HG03159 (cell line): ENCODE data around the gene HSBP1.

ENCODE experiments used
- ATAC-seq: cut with Tn5 transposase; IDR thresholded peaks from one replicate; pipeline ENCODE4 v1.9.1; 2021; ENCODE audit warnings: mild to moderate bottlenecking, moderate library complexity; ENCODE audit not compliant: unreplicated experiment

HSBP1 gene

DNA sequence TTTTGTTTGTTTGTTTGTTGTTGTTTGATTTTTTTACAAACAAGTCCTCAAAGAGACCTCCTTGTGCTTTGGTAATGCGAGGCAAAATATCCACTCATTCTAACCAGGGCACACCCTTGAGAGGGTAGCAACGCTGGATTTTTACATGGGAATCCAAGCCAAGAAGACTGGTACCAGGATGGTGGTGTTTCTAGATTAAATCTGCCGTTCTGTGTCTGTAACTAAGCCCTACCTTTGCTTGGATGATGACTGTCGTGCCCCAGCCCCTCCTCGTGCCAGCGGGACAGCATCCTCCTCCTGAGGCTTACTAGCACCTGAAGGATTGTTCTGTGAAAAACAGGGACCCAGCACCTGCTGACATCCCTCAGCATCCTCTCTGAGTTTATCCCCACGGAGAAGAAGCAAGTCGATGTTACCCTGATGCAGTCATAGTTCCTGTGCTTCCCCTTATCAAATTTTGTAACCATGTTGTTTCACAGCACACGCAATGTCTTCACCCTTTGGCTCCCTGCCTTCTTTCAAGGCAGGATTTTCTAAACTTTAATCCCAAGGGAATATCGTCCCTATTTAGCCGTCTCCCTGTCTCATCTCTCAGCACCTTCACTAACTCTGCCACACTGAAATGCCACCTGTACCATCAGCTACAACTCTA lies 5.1 kb upstream of the HSBP1 start:
- ATAC-seq = no peak

DNA sequence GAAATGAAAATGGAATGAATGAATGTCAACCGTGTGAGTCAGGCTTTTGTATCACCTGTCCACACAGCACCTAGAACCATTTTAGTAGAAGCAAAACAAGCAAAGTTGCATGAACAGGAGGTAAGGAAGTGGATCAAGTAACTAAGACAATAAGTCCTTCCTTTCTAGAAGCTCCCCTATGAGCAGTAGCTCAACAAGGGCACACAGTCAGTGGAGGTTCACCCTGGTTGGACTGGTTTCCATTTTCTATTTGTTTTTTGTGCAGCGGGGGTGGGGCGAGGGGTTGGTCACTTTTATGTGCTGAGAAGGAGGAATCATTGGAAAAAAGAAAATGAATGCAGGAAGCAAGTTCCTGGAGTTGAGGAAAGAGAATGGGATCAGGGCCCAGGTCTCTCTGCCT lies 4.0 kb upstream of the HSBP1 start:
- ATAC-seq = no peak

DNA sequence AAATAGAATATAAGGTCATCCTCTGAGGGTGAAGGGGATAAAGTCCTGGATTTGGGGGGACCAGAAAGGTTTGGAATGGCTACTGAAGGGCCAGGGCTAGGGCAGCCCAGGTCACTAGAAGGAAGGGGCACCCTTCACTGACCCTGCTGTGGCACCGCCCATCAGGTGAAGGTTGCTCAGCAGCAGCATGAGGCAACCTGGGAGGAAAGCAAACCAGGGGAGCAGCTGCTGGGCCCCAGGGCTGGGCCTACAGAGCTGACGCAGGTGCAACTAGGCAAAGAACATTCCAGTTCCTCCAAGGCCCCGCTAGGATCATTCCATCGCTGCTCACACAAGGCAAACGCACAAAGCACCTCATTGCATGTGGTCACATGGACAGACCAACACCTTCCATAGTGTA lies 3.4 kb upstream of the HSBP1 start:
- no peak for ATAC-seq

DNA sequence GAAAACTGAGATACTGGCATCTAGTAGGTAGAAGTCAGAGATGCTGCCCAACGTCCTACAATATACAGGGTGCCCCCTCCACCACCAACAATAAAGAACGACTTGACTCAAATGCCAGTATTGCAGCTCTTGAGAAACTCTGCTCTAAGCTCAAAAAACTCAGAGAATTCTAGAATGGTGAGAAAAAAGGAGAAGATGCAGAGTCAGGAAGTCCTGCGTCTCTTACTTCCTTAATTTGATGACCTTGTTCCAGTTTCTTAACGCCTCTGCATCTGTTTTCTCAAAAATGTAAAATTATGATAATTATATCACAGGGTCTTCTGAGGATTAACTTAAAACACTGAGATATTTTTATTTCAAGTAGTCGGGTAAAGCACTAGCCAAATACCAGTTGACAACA lies 1.7 kb upstream of the HSBP1 start:
- ATAC-seq = no peak

DNA sequence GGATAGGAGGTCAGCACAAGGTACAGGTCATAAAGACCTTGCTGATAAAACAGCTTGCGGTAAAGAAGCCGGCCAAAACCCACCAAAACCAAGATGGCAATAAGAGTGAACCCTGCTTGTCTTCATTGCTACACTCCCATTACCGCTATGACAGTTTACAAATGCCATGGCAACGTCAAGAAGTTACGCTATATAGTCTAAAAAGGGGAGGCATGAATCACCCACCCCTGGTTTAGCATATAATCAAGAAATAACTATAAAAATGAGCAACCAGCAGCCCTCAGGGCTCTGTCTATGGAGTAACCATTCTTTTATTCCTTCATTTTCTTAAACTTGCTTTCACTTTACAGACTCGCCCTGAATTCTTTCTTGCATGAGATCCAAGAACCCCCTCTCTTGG lies 1.0 kb upstream of the HSBP1 start:
- ATAC-seq = no peak

DNA sequence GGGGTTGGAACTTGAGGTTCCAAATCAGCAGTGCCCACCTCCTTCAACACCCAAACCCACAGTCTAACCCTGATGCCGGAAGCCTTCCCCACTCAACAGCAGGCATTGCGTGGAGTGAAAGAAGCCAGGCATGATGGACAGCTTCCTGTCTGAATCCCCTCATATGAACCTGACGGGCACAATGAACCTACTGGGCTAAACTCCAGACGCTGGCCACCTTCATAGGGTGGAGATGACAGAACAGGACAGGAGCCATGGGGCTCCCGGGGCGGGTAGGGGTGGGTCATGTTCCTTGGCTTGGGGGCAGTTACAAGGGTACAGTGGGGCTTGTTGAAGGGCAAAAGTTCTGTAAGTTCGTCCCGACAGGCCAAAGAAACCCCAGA lies 460 bp upstream of the HSBP1 start:
- ATAC-seq = peak; percentile 9

DNA sequence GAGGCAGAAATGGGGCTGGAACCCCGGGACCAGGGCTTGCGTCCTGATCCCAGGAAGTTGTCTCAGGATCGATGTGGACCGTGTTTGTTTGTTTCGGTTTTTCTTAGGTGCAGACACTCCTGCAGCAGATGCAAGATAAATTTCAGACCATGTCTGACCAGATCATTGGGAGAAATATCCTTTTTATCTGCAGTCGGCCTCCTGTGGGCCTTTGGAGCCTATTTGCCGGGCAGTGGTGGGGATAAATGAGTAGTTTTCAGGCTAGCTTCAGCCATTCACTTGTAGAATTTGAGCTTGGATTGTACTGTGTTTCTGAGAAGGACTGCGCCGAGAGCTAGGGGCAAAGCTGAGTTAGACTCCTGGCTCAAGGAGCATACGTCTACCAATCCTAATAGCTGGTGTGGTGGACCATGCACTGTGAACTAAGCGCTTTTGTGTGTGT lies 816 bp downstream of the HSBP1 start:
- ATAC-seq = no peak

DNA sequence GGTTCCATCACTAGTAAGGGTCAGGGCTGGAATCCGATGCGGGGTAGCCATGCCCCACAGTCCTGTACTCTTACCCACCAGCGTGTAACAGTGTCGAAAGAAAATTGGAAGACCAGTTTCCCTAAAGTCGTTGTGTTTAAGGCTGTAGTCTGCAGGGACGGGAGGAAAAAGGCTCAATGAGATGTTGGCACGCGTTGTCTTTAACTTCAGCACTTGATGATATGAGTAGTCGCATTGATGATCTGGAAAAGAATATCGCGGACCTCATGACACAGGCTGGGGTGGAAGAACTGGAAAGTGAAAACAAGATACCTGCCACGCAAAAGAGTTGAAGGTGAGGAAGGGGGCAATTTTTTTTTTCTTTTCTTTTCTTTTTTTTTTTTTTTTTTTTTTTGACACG lies 1.3 kb downstream of the HSBP1 start:
- no peak for ATAC-seq

DNA sequence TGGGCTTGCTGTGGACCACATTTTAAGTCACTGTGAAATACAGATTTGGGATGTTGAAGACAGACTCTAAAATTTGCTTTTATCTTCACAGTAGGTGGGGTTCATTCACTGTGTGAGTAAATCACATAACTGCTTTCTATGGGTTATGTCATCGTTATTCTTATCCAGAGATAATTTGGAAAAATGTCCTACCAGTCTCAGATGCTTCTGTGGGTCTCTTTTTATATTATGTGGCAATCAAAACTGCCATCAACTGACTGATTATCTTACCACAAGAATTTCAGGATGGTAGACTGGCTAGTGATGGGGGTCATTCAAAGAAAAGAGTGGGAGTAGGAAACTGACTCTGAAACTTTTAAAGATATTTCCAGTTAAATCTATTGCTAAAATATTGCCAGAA lies 3.1 kb downstream of the HSBP1 start:
- no peak for ATAC-seq

DNA sequence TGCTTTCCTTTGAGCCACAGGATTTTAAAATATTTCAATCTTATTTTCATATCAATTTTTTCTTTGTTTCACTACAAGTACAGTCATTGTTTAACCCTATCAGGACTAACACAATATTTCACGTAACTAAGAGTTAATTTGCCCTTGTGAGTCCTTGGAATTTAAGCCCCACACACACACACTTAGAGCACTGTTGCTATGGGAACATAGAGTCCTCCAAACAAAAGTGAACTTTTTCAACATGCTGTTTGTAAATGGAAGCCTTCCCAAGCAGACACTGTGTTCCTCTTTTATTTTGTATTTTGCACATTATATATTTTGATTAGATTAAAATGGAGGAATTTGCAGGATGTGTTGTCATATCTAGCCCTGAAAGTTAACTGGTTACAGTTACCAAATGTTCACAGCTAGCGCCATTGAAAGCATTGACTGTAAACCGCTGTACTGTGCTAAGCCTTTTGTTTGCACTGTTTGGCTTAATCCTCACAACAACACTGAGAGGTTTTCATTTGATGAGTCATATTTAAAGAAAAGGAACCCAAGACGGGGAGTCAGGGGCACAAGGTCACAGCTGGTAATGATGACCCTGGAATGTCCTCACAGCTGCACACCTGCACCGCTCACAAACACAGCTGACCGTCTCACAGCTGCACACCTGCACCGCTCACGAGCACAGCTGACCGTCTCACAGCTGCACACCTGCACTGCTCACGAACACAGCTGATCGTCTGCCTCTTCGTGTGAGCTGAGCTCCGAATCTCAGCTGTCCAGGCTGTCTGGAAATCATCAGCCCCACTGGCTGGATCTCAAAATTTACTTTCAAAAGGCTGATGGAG lies 6.3 kb downstream of the HSBP1 start:
- no peak for ATAC-seq

DNA sequence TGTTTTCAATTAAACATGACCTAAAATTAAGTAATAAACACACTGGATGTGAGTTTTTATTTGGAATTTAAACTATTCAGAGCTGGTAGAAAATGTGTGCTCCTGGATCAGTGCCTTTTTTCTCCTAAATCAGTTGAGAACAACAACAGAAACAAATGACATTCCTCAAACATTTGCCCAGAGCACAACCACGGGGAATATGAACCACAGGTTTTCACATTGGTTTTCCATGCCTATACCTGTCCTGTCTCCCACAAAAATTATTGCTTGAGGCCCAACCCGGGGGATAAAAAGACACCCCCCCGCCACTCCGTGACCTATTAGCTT lies 6.8 kb downstream of the HSBP1 start:
- ATAC-seq = no peak

DNA sequence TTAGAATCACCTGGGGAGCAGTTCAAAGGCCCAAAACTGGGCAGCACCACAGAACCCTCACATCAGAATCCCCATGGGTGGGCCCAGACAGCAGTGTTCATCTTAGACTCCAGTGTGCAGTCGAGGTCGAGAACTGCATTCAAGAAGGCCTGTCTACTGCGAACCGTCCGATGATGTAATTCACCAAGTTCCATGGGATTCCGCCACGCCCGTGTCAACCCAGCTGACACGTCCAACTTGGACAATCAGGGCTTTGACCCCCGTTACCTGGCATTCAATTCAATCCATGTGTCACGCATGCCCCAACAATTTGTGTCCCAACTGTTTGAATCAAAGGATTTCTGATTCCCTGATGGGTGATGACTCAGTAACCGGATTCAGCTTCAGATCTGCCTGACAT lies 9.2 kb downstream of the HSBP1 start:
- no peak for ATAC-seq

DNA sequence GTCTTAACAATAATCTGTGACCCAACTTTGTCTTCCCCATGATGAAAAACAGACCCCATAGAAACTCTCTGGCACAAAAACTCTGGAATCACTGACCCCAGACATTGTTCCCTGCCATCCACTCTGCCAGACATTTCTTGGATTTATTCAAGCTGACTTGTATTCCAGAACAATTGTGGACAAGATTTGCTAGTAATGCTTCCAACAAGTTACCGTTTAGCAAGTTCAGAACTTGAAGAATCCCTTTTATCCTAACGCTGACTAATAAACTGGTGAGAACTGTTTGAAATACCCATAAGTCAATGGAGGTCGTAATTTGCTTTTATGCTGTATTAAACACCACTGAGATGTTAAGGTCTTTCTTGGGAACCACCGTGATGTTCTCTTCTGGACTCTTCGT lies 10.5 kb downstream of the HSBP1 start:
- no peak for ATAC-seq

DNA sequence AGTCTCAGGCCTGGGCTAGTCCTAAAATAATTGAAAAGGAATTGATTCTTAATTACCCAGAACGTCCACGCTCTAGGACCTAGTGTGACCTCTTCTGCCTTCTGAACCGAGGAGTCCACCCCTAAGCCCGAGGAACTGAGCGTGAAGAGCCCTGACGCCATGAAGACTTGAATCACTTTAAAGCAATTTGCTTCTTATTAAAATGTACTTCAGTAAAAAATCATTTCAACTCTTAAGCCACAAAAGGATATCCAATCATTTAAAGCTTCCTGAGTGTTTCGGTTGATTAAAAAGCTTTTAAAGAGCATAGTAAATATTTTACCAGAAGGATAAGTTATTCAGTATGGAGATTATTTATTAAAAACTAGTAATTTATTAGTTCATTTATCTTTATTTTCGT lies 11.6 kb downstream of the HSBP1 start:
- no peak for ATAC-seq

DNA sequence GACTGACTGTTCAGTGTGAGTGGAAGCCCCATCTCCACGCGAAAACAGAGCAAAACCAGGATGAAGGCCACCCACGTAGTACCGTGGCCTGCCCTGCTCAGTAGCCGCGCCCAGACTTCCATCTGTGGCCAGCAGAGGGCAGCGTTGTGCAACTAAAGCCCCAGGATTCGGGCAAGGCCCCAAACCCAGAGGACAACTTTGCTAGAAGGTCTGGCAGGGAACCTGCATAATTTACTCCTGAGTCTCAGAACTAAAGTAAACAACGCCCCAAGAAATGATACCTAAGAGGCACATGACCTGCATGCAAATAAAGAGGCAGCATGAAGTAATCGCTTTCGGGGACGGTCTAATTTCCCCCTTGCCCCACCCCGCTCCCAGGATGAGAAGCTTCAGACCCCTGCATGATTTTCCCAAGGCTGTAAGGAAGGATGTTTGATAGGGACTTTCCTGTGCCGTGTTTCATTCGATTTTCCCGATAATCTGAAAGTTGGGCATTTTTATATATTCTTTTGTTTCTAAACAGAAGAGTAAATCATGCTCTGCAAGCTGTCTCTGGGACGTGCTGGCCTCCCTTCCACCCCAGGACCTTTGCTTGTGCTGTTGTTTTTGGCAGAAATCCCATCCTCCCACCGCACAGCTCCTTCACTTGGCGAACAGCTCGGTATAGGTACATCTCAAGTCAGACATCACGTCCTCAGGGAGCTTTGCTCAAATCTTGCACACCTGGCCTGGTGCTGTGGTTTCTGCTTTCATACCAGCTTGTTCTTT lies 18.6 kb downstream of the HSBP1 start:
- no peak for ATAC-seq

DNA sequence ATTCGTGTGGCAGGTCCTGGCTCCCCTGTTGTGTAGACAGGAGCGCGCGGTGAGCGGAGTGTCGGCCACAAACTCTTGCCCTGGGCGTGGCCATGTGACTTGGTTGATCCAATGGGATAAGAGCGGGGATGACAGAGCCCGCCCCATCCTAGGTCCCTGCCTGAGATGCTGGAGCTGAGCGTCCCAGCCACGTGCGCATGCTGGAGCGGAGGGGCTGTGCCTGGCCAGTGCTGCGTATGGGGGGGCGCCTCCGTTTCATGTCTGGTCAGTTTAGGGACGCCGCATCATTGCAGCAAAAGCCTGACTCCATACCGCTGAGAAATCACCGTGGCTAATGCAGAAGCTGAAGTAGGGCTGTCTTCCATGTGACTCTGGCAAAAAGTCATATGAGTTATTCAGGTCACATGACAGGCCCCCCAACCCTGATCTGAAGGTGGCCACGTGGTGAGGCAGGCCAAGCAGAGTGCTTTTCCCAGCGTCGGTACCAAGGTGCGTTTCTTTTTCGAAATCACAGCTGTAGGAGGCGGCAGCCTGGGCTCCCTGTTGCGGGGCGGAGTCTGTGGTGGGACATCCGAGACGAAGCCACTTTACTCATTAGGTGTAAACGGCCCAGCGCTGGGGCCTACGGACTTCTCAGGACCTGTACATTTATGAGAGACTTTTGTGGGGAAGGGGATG lies 22.5 kb downstream of the HSBP1 start:
- ATAC-seq = no peak

DNA sequence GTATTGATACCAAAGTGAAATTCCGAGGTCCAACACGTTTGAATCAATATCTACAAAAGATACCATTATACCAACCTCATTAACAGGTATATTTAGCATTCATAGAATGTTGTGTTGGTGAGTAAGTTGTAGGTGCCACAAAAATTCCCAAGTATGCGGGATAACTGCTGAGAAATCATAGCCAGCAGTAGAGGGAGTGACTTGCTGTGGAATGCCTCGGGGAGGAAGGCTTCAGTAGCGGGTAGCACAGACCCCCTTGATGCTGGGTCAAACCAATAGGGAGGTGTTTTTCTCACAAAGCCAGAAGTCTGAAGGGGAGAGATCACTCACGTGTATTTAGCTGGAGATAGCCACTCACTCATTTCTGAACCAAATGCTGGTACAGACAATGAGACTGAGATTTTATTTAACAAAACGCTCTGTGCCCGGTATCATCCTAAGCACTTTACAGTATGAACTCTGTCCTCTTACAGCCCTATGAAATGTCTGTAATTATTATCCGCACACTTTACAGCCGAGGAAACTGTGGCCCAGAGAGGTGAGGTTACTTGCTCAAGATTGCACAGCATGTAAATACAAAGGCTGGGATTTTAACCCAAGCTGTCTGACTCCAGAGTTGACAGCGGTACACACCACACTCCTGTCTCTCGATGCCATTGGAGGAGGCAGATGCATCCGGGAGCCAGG lies 23.1 kb downstream of the HSBP1 start:
- no peak for ATAC-seq

DNA sequence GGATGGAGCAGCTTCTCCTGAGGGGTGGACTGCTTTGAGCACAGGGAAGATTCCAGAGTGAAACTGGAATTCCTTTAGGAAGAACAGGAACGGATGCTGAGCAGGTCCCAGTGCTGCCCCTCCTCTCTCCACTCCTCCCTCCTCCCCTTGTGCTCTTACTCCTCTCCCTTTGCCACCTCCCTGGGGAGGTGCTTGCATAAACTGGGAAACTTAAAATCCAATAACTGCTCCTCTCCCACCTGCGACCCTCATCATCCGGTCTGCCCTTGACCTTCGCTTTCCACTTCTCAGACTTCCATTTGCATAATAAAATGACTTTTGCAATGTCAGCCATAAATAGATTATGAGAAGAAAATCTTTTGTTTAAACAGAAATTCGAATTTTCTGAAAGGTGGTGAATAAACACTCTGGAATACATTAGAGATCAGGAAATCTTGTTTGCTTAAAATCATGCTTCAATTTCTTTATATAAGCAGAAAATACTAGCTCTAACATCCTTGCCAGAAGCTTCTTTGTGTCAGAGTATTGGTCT lies 23.7 kb downstream of the HSBP1 start:
- no peak for ATAC-seq

DNA sequence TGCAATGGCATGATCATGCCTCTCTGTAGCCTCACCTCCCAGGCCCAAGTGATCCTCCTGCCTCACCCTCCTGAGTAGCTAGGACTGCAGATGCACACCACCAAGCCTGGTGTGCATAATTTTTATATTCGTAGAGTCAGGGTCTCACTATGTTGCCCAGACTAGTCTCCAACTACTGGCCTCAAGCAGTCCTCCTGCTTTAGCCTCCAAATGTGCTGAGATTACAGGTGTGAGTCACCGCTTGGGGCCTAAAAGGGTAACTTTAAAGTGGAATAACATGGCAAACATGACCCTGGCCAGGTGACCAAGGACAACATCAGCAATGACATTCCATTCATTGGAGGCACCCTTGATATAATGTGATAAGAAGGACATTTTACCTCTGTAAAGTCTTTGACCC lies 26.1 kb downstream of the HSBP1 start:
- ATAC-seq = no peak
